ENCODE data around the gene SDCCAG8. TPM values are rescaled to one million over a fixed set of nuclear protein-coding genes. Genes with fewer than 3 reads are reported as not detected.
A peak's percentile ranks its signal among the peaks of the same experiment; 100 is the strongest.

Gene SDCCAG8
- total RNA-seq, 1 experiment from 2014 or later: 10.0 TPM

- Histone ChIP-seq H3K18ac (ENCODE audit: insufficient read length, low read depth, low read length) (no peak overlapping the region), H4K8ac (replicated peaks; ENCODE audit: insufficient read length, low read depth, low read length) (no peak overlapping the region), H3K56ac (ENCODE audit: insufficient read length, low read depth, low read length) (no peak overlapping the region), H3K23ac (ENCODE audit: insufficient read length, low read depth, low read length) (no peak overlapping the region), H2AFZ (ENCODE audit: low read length) (no peak overlapping the region), H3K9ac (ENCODE audit: extremely low read depth, insufficient read length, low read length) (no peak overlapping the region), H2AK5ac (ENCODE audit: insufficient read length, low read length) (no peak overlapping the region), H2BK15ac (ENCODE audit: low read depth, low read length) (no peak overlapping the region), H4K5ac (ENCODE audit: insufficient read length, low read depth, low read length) (no peak overlapping the region), H3K4me2 (ENCODE audit: insufficient read depth, insufficient read length, low read length) (no peak overlapping the region), H3T11ph (ENCODE audit: low read length) (no peak overlapping the region), H4K91ac (ENCODE audit: insufficient read length, low read depth, low read length) (no peak overlapping the region), H3K79me2 (ENCODE audit: insufficient read depth, low read length) (no peaks in the 10 kb centered on the region), H3K27me3 (ENCODE audit: insufficient read depth, low read length) (no peaks in the 10 kb centered on the region), H3K14ac (ENCODE audit: insufficient read depth, low read length) (no peak overlapping the region), H3K4me1 (ENCODE audit: insufficient read depth, low read length) (peaks cover 6% of the 10 kb centered on the region), H2BK5ac (ENCODE audit: insufficient read length, low read length) (no peak overlapping the region), H2BK12ac (ENCODE audit: insufficient read length, low read depth, low read length) (no peak overlapping the region), H3K27ac (ENCODE audit: insufficient read length, low read depth, low read length) (no peak overlapping the region), H3K23me2 (ENCODE audit: insufficient read length, low read depth, low read length, poor library complexity, severe bottlenecking) (no peaks in the 10 kb centered on the region), H3K9me3 (ENCODE audit: control insufficient read depth, low read depth, low read length) (no peaks in the 10 kb centered on the region), H3K4ac (ENCODE audit: low read depth, low read length) (no peak overlapping the region), H2BK20ac (ENCODE audit: low read depth, low read length, poor library complexity, severe bottlenecking) (no peak overlapping the region), H2BK120ac (ENCODE audit: low read depth, low read length, poor library complexity, severe bottlenecking) (no peak overlapping the region), H3K79me1 (ENCODE audit: insufficient read depth, low read depth, low read length, poor library complexity, severe bottlenecking) (no peaks in the 10 kb centered on the region), H4K20me1 (ENCODE audit: control insufficient read depth, insufficient read depth, insufficient read length) (no peaks in the 10 kb centered on the region)
- no peaks in the 10 kb centered on the region for H3K9me3 Mint-ChIP-seq
- WGBS (ENCODE audit: extremely low coverage, insufficient read length, low lambda C conversion rate): no CpG with 5 or more reads among the region's 7 CpGs
- 0 out of 7 replicates have a peak overlapping the region, but pooled peaks of 1 of the 3 experiments have one; percentile 8 for H3K27ac Mint-ChIP-seq
- H3K36me3 Mint-ChIP-seq (ENCODE audit: insufficient read depth in 1 of 3, low read depth in 3 of 3): no peaks in the 10 kb centered on the region
- DNase-seq: no peak
- no peaks in the 10 kb centered on the region for H3K27me3 Mint-ChIP-seq (ENCODE audit: low read depth)
- TF ChIP-seq CTCF (conservative IDR thresholded peaks at IDR 0.05): no peak
- peaks cover 27 to 30% of the 10 kb centered on the region in 2 experiments for H3K4me1 Mint-ChIP-seq
- H3K4me3 Mint-ChIP-seq: no peak overlapping the region
Measured at GRCh38 chr1:243420016-243420945, 164.4 kb downstream of the SDCCAG8 start.
